H9 (cell line): ENCODE data around the gene OR2T29. TPM values are rescaled to one million over a fixed set of nuclear protein-coding genes. Genes with fewer than 3 reads are reported as not detected.

Experiments
- DNase-seq: peaks from one replicate; pipeline ENCODE4 v3.0.0-alpha.2; 2017
- H2AFZ ChIP-seq: one replicate; pipeline ENCODE4 v1.6.1; 2013; ENCODE audit warnings: mild to moderate bottlenecking, low read length, control low read depth, moderate library complexity
- H2AK5ac ChIP-seq: 2 replicates; pipeline ENCODE4 v1.6.1; 2013; ENCODE audit warnings: low read length, control low read depth, mixed read lengths; ENCODE audit not compliant: insufficient read length
- H2BK120ac ChIP-seq: one replicate; pipeline ENCODE4 v1.6.1; 2013; ENCODE audit warnings: low read depth, mild to moderate bottlenecking, low read length, control low read depth, inconsistent platforms; ENCODE audit not compliant: poor library complexity, severe bottlenecking
- H2BK12ac ChIP-seq: 2 replicates; pipeline ENCODE4 v1.6.1; 2013; ENCODE audit warnings: low read length, control low read depth, mixed read lengths, low read depth; ENCODE audit not compliant: insufficient read length
- H2BK15ac ChIP-seq: 2 replicates; pipeline ENCODE4 v1.6.1; 2013; ENCODE audit warnings: low read depth, low read length, control low read depth
- H2BK20ac ChIP-seq: one replicate; pipeline ENCODE4 v1.6.1; 2013; ENCODE audit warnings: low read depth, mild to moderate bottlenecking, low read length, control low read depth, inconsistent platforms; ENCODE audit not compliant: poor library complexity, severe bottlenecking
- H2BK5ac ChIP-seq: 2 replicates; pipeline ENCODE4 v1.6.1; 2013; ENCODE audit warnings: low read length, control low read depth, mixed read lengths; ENCODE audit not compliant: insufficient read length
- H3K14ac ChIP-seq: 2 replicates; pipeline ENCODE4 v1.6.1; 2013; ENCODE audit warnings: low read length, control low read depth; ENCODE audit not compliant: insufficient read depth
- H3K18ac ChIP-seq: 2 replicates; pipeline ENCODE4 v1.6.1; 2013; ENCODE audit warnings: low read depth, mild to moderate bottlenecking, mixed read lengths, low read length, control low read depth; ENCODE audit not compliant: insufficient read length
- H3K23ac ChIP-seq: 2 replicates; pipeline ENCODE4 v1.6.1; 2013; ENCODE audit warnings: low read length, control low read depth, mixed read lengths, low read depth; ENCODE audit not compliant: insufficient read length
- H3K23me2 ChIP-seq: 2 replicates; pipeline ENCODE4 v1.6.1; 2013; ENCODE audit warnings: low read depth, mild to moderate bottlenecking, mixed read lengths, low read length, control low read depth; ENCODE audit not compliant: insufficient read length, poor library complexity, severe bottlenecking
- H3K27ac ChIP-seq: 2 replicates; pipeline ENCODE4 v1.5.1; 2013; ENCODE audit warnings: low read length, control low read depth, mixed read lengths, low read depth; ENCODE audit not compliant: insufficient read length
- H3K27me3 ChIP-seq: 2 replicates; pipeline ENCODE4 v1.6.1; 2013; ENCODE audit warnings: low read length, control low read depth, inconsistent platforms; ENCODE audit not compliant: insufficient read depth
- H3K4ac ChIP-seq: 2 replicates; pipeline ENCODE4 v1.6.1; 2013; ENCODE audit warnings: low read depth, mild to moderate bottlenecking, control low read depth, inconsistent platforms, low read length, moderate library complexity
- H3K4me1 ChIP-seq: 2 replicates; pipeline ENCODE4 v1.6.1; 2013; ENCODE audit warnings: low read length, control low read depth, inconsistent platforms; ENCODE audit not compliant: insufficient read depth
- H3K4me2 ChIP-seq: 2 replicates; pipeline ENCODE4 v1.6.1; 2013; ENCODE audit warnings: low read length, control low read depth, mixed read lengths; ENCODE audit not compliant: insufficient read length, insufficient read depth
- H3K56ac ChIP-seq: 2 replicates; pipeline ENCODE4 v1.6.1; 2013; ENCODE audit warnings: low read depth, mild to moderate bottlenecking, mixed read lengths, low read length, control low read depth; ENCODE audit not compliant: insufficient read length
- H3K79me1 ChIP-seq: 2 replicates; pipeline ENCODE4 v1.6.1; 2013; ENCODE audit warnings: low read depth, mild to moderate bottlenecking, moderate library complexity, low read length, control low read depth, inconsistent platforms; ENCODE audit not compliant: insufficient read depth, poor library complexity, severe bottlenecking
- H3K79me2 ChIP-seq: 2 replicates; pipeline ENCODE4 v1.6.1; 2013; ENCODE audit warnings: low read length, control low read depth, inconsistent platforms; ENCODE audit not compliant: insufficient read depth
- H3K9ac ChIP-seq: 2 replicates; pipeline ENCODE4 v1.6.1; 2013; ENCODE audit warnings: low read length, control low read depth, mixed read lengths; ENCODE audit not compliant: insufficient read length; ENCODE audit errors: extremely low read depth
- H3K9me3 ChIP-seq: one replicate; pipeline ENCODE4 v1.6.1; 2013; ENCODE audit warnings: low read depth, low read length, inconsistent platforms; ENCODE audit not compliant: control insufficient read depth
- H3T11ph ChIP-seq: one replicate; pipeline ENCODE4 v1.6.1; 2013; ENCODE audit warnings: mild to moderate bottlenecking, low read length, control low read depth, inconsistent platforms
- H4K20me1 ChIP-seq: one replicate; pipeline ENCODE4 v1.6.1; 2013; ENCODE audit not compliant: control insufficient read depth, insufficient read length, insufficient read depth
- H4K5ac ChIP-seq: 2 replicates; pipeline ENCODE4 v1.6.1; 2013; ENCODE audit warnings: low read depth, mild to moderate bottlenecking, mixed read lengths, low read length, control low read depth; ENCODE audit not compliant: insufficient read length
- H4K8ac ChIP-seq: replicated peaks from 2 replicates; pipeline ENCODE4 v1.6.1; 2013; ENCODE audit warnings: low read length, control low read depth, mixed read lengths, low read depth; ENCODE audit not compliant: insufficient read length
- H4K91ac ChIP-seq: 2 replicates; pipeline ENCODE4 v1.6.1; 2013; ENCODE audit warnings: low read depth, mild to moderate bottlenecking, moderate library complexity, mixed read lengths, low read length, control low read depth; ENCODE audit not compliant: insufficient read length
- H3K27ac Mint-ChIP-seq, 3 experiments: 2 replicates in 2 of 3; 3 replicates in 1 of 3; pipeline ENCODE4 v1.8.0; 2020 to 2021; ENCODE audit warnings: mixed read lengths in 3 of 3, mild to moderate bottlenecking in 1 of 3, moderate library complexity in 1 of 3
- H3K27me3 Mint-ChIP-seq: 2 replicates; pipeline ENCODE4 v1.8.0; 2021; ENCODE audit warnings: low read depth, mild to moderate bottlenecking, moderate library complexity, mixed read lengths
- H3K36me3 Mint-ChIP-seq, 3 experiments: 2 replicates in 2 of 3; 3 replicates in 1 of 3; pipeline ENCODE4 v1.8.0; 2020 to 2021; ENCODE audit warnings: low read depth in 3 of 3, mixed read lengths in 3 of 3; ENCODE audit not compliant: insufficient read depth in 1 of 3
- H3K4me1 Mint-ChIP-seq, 2 experiments: 2 replicates each; pipeline ENCODE4 v1.8.0; 2020; ENCODE audit warnings: mixed read lengths in 2 of 2
- H3K4me3 Mint-ChIP-seq, 2 experiments: 2 replicates in 1 of 2; 3 replicates in 1 of 2; pipeline ENCODE4 v1.8.0; 2020 to 2021; ENCODE audit warnings: mild to moderate bottlenecking in 2 of 2, mixed read lengths in 2 of 2, moderate library complexity in 1 of 2
- H3K9me3 Mint-ChIP-seq, 2 experiments: 2 replicates in 1 of 2; 3 replicates in 1 of 2; pipeline ENCODE4 v1.8.0; 2020; ENCODE audit warnings: mild to moderate bottlenecking in 2 of 2, mixed read lengths in 2 of 2, moderate library complexity in 1 of 2
- WGBS: extraction: QIAGEN DNeasy Blood & Tissue Kit; methylation state at CpG from one replicate; pipeline ENCODE4 v1.1.7; 2013; ENCODE audit warnings: missing lambda C conversion rate, low lambda C conversion rate, mixed read lengths; ENCODE audit not compliant: insufficient read length; ENCODE audit errors: extremely low coverage; 5-methylcytosine and 5-hydroxymethylcytosine counted together
- total RNA-seq: library from RNA; stranded (reverse); gene quantifications from 2 replicates; pipeline ENCODE4 v1.2.1, GENCODE V29; 2021
- TF ChIP-seq, protein P1 (sequence below): fragments of 200-600 bp; sonication (generic); conservative IDR thresholded peaks from 3 replicates; pipeline ENCODE4 v1.8.0; 2021; ENCODE audit warnings: antibody characterized with exemption, mild to moderate bottlenecking

Gene OR2T29
- total RNA-seq, 1 experiment from 2014 or later: not detected

DNA sequence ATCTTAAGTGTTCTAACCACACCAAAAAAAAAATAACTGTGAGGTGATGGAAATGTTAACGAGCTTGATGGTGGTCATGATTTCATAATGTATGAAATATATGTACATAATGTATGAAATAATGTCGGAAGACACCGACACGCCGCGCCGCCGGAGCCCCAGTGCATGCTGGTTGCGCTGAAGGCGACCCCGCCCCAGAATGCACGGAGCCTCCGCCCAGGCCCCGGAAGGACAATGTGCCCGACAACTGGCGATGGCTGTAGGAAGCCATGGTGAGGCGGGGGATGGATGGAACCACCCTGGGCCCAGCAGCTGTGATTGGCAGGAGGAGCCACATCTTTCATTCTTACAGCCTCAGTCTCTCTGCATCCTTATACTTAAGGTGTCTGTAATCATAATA lies 27.5 kb upstream of the OR2T29 start:
- H4K5ac ChIP-seq: no peak overlapping the region
- H3K36me3 Mint-ChIP-seq: peaks cover 2 to 25% (median 6%) of the 10 kb centered on the region in 3 experiments; a peak in 4 of 7 replicates
- no CpG with 5 or more reads among the region's 17 CpGs for WGBS
- no peak overlapping the region for H2BK120ac ChIP-seq
- no peak overlapping the region for H3K56ac ChIP-seq
- no peak overlapping the region for H4K8ac ChIP-seq
- DNase-seq: no peak
- no peak overlapping the region for H2BK12ac ChIP-seq
- no peak overlapping the region for H3K18ac ChIP-seq
- peaks cover 53% of the 10 kb centered on the region for H3K9me3 ChIP-seq
- H3K27me3 Mint-ChIP-seq: no peaks in the 10 kb centered on the region; the same call in 1 of the 2 replicates
- no peak overlapping the region for H3K27ac ChIP-seq
- H3K27me3 ChIP-seq: no peaks in the 10 kb centered on the region
- H2BK5ac ChIP-seq: no peak overlapping the region
- no peak overlapping the region for H3K9ac ChIP-seq
- H2BK20ac ChIP-seq: no peak overlapping the region
- no peaks in the 10 kb centered on the region for H3K4me1 Mint-ChIP-seq
- H3K79me1 ChIP-seq: no peaks in the 10 kb centered on the region
- no peaks in the 10 kb centered on the region for H3K23me2 ChIP-seq
- peaks cover 79 to 85% of the 10 kb centered on the region in 2 experiments for H3K9me3 Mint-ChIP-seq
- H4K91ac ChIP-seq: no peak overlapping the region
- H3K4me2 ChIP-seq: no peak overlapping the region
- TF ChIP-seq, protein P1, sequence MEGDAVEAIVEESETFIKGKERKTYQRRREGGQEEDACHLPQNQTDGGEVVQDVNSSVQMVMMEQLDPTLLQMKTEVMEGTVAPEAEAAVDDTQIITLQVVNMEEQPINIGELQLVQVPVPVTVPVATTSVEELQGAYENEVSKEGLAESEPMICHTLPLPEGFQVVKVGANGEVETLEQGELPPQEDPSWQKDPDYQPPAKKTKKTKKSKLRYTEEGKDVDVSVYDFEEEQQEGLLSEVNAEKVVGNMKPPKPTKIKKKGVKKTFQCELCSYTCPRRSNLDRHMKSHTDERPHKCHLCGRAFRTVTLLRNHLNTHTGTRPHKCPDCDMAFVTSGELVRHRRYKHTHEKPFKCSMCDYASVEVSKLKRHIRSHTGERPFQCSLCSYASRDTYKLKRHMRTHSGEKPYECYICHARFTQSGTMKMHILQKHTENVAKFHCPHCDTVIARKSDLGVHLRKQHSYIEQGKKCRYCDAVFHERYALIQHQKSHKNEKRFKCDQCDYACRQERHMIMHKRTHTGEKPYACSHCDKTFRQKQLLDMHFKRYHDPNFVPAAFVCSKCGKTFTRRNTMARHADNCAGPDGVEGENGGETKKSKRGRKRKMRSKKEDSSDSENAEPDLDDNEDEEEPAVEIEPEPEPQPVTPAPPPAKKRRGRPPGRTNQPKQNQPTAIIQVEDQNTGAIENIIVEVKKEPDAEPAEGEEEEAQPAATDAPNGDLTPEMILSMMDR: no peak
- no peak overlapping the region for H2AFZ ChIP-seq
- no peaks in the 10 kb centered on the region for H3K79me2 ChIP-seq
- no peak overlapping the region for H3K4me3 Mint-ChIP-seq
- H3T11ph ChIP-seq: no peak overlapping the region
- H3K4ac ChIP-seq: no peak overlapping the region
- no peak overlapping the region for H3K14ac ChIP-seq
- H3K27ac Mint-ChIP-seq: no peak overlapping the region
- no peaks in the 10 kb centered on the region for H3K4me1 ChIP-seq
- no peaks in the 10 kb centered on the region for H4K20me1 ChIP-seq
- H2BK15ac ChIP-seq: no peak overlapping the region
- no peak overlapping the region for H3K23ac ChIP-seq
- H2AK5ac ChIP-seq: no peak overlapping the region
